IgD-negative memory B cell (primary cell): ENCODE results near the gene CYGB. TPM values are rescaled to one million over a fixed set of nuclear protein-coding genes. Genes with fewer than 3 reads are reported as not detected.

Experiments used
- H3K27ac Mint-ChIP-seq, 3 donors: one replicate each; pipeline ENCODE4 v1.8.0; 2020 to 2022; ENCODE audit warnings: mild to moderate bottlenecking in 3 of 3, mixed read lengths in 3 of 3, moderate library complexity in 1 of 3
- H3K27me3 Mint-ChIP-seq: one replicate; pipeline ENCODE4 v1.8.0; 2021; ENCODE audit warnings: mixed read lengths
- H3K36me3 Mint-ChIP-seq: one replicate; pipeline ENCODE4 v1.8.0; 2020; ENCODE audit warnings: mild to moderate bottlenecking, mixed read lengths
- H3K4me1 Mint-ChIP-seq, 3 donors: one replicate each; pipeline ENCODE4 v1.8.0; 2020 to 2022; ENCODE audit warnings: mixed read lengths in 3 of 3, mild to moderate bottlenecking in 1 of 3
- H3K4me3 Mint-ChIP-seq, 4 donors: one replicate each; pipeline ENCODE4 v1.8.0; 2020 to 2022; ENCODE audit warnings: mild to moderate bottlenecking in 4 of 4, mixed read lengths in 4 of 4, moderate library complexity in 3 of 4
- H3K9me3 Mint-ChIP-seq, 3 donors: one replicate each; pipeline ENCODE4 v1.8.0; 2020 to 2021; ENCODE audit warnings: mixed read lengths in 3 of 3, mild to moderate bottlenecking in 1 of 3
- polyA plus RNA-seq: library from polyadenylated mRNA; unstranded; fragments of 300-500 nt; fragmentation: Illumina TruSeq; gene quantifications from one replicate; pipeline ENCODE4 v1.2.3, GENCODE V29; 2021

CYGB gene
- polyA plus RNA-seq, 1 donor from 2014 or later = 2.1 TPM

DNA sequence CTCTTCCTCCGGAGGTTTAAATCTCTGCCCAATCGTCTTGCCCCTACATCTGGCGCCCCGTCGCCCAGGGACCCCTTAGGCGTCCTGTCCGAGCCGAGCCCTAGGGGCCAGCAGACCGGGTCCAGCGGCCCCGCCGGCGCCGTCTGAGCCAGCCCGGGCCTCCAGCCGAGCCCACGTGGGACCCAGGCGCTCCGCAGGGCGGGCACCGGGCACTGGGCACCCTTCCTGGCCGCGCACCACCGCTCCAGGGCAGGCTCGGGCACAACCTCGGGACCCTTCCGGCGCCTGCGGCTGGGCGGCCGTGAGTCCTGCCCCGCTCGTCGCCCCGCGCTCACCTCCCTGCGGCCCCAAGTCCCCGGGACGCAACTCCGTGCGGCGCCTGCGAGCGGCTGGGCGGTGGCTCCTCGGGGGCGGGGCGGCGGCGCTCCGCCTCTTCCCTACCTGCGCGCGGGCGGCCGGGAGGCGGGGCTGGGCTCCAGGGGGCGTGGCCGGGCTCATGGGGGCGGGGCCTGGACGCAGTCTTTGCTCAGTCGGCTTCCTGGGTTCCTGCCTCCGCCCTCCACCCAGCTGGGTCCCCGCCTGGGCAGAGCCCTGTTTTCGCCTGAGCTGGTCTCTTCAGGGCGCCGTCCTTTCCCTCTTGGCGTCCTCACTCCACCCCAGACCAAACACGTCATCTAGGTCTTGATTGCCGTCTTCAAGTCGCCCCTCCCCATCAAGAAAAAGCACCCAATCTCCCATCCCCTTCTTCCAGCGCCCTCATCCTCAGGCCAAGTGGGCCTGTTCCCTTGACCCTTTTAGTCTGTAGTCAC lies 36.3 kb downstream of the CYGB start, which contains the start of gene RHBDF2:
Gene RHBDF2 (minus strand): TSS at position 406 of the 809 bp plus-strand sequence. CDS start 19,899 bp downstream, outside the sequence.
- Mint-ChIP-seq H3K9me3 (no peaks in the 10 kb centered on the region), H3K27me3 (no peaks in the 10 kb centered on the region), H3K4me1 (peaks cover 26 to 43% (median 29%) of the 10 kb centered on the region in 3 donors), H3K36me3 (peaks cover 10% of the 10 kb centered on the region), H3K4me3 (peak within 1 kb of the TSS; percentile 95 to 100 (median 99)), H3K27ac (peak within 1 kb of the TSS; percentile 93 to 99 (median 94))

DNA sequence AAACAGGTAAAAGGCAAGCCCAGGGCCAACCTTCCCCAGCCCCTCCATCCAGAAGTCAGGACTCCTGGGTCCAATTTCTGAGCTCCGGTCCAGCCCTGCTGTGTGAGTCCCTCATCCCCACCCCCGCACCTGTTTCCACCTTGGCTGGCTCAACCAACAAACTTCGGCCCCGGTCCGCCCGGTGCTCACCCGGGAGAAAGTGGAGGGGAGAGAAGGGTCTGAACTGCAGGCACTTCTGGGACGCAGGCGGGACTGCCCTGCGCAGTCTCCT lies 36.8 kb downstream of the CYGB start:
- peaks cover 10% of the 10 kb centered on the region for H3K36me3 Mint-ChIP-seq
- H3K9me3 Mint-ChIP-seq = no peaks in the 10 kb centered on the region
- peaks cover 31 to 47% (median 34%) of the 10 kb centered on the region in 3 donors for H3K4me1 Mint-ChIP-seq
- H3K27me3 Mint-ChIP-seq = no peaks in the 10 kb centered on the region
- H3K27ac Mint-ChIP-seq = peak overlapping the region; percentile 0 to 99 (median 90)
- H3K4me3 Mint-ChIP-seq = peak overlapping the region; percentile 94 to 100 (median 99)

DNA sequence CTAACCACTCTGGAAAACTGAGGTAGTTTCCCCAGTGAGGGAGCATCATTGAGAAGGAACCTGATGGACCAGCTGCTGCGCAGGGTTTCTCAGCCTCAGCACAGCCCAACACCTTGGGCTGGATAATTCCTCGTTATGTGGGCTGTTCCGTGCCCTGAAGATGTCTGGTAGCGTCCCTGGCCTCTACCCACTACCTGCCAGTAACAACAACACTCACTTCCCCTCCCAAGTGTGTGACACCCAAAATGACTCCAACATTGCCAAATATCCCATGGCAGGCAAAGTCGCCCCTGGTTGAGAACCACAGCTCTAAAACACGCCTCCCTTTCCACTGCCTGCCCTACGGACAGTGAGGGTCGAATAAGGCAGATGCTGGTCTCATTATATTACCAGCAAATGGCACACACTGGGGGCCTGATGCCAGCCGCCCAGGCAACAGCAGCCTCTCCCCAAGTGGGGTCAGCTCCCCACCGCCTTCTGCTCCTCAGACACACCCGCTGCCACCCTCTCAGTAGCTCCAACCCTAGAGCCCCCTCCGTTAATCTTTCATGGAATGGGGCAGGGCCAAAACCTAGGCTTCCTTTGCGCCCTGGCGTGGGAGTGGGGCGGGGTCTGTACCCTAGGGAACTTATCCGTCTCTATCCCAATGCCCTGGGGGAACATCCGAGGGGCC lies 37.3 kb downstream of the CYGB start:
- Mint-ChIP-seq H3K36me3 (peaks cover 10% of the 10 kb centered on the region), H3K4me1 (peaks cover 35 to 49% (median 36%) of the 10 kb centered on the region in 3 donors), H3K27me3 (no peaks in the 10 kb centered on the region), H3K4me3 (peak overlapping the region; percentile 94 to 100 (median 99)), H3K9me3 (no peaks in the 10 kb centered on the region), H3K27ac (peak overlapping the region; percentile 0 to 99 (median 90))

DNA sequence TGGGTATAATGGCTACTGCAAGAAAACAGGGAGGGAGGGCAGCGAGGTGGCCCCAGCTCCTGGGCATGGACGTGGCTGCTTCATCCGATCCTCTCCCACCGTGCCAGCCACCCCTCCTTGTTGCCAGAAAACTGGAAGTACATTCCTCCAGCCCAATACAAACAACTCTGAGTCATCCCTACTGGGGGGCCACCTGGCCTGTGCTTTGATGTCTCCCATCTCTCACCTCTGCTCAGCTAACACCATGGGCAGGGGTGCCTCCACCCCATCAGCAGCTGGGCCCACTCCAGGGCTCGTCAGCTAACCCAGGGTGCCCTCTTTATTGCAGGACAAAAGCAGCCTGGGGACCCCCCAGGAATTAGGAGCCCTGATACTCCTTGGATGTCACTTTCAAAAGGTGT lies 38.2 kb downstream of the CYGB start:
- Mint-ChIP-seq H3K4me1 (peaks cover 36 to 50% (median 37%) of the 10 kb centered on the region in 3 donors), H3K9me3 (no peaks in the 10 kb centered on the region), H3K27ac (peak overlapping the region; percentile 97 to 99 (median 97)), H3K36me3 (peaks cover 10% of the 10 kb centered on the region), H3K4me3 (peak overlapping the region; percentile 94 to 100 (median 99)), H3K27me3 (no peaks in the 10 kb centered on the region)

DNA sequence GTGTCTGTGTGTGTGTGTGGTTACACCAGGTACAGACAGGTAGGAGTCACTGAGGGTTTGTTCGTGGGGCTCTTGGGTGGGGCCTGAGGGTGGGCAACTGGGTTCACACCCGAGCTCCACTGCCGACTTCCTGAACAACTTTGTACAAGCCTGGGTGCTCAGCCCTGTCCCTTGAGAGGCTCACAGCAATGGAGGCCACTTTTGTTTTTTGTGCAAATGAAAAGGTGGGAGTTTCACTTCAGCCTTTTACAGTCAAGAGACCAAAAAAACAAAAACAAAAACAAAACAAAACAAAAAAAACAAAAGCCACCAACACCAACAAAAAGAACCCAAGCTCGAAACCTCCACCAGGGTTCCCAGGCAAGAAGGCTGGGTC lies 38.6 kb downstream of the CYGB start:
- Mint-ChIP-seq H3K27me3 (no peaks in the 10 kb centered on the region), H3K9me3 (no peaks in the 10 kb centered on the region), H3K4me3 (peak overlapping the region; percentile 94 to 100 (median 99)), H3K27ac (peak overlapping the region; percentile 97 to 99 (median 97)), H3K4me1 (peaks cover 32 to 49% (median 35%) of the 10 kb centered on the region in 3 donors), H3K36me3 (peaks cover 10% of the 10 kb centered on the region)

DNA sequence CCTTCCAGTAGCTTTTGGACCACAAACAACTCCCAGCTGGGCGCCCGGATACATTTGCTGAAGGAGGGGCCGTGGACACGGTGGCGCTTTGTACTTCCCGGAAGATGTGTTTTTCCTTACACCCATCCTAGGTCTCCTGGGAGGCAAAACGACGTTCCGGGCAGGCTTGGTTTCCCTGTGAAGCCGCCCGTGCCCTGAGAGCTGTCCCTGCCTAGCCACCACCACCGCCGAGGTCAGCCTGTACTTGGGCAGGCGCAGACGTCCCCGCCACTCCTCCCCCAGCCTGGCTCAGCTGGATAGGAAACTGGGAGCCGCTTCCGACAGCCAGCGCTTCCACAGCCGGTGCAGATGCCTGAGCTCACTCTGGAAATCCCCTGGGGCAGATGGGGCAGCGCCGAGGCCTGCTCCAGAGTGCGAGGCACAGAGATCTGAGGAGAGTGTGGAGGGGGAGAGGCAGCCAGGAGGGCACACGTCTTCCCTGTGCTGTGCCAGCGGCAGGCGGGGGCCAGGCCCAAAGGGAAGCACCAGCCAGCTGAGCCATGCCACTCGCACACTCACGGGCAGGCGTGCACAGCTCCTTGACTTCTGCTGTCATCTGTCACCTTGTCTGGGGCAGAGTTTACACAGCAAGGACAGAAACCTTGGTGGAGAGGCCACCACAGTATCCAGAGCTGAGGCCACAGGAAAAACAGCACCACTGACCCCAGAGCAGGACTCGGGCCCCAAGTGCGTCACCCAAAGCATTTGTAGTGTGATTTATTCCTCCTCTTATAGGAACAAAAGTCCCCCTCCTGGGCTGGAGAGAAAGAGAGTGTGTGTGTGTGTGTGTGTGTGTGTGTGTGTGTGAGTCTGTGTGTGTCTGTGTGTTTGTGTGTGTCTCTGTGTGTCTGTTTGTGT lies 39.3 kb downstream of the CYGB start:
- Mint-ChIP-seq H3K36me3 (peaks cover 10% of the 10 kb centered on the region), H3K9me3 (no peaks in the 10 kb centered on the region), H3K4me3 (peak overlapping the region; percentile 94 to 100 (median 99)), H3K27me3 (no peaks in the 10 kb centered on the region), H3K4me1 (peaks cover 33 to 54% (median 40%) of the 10 kb centered on the region in 3 donors), H3K27ac (peak overlapping the region; percentile 97 to 99 (median 97))

DNA sequence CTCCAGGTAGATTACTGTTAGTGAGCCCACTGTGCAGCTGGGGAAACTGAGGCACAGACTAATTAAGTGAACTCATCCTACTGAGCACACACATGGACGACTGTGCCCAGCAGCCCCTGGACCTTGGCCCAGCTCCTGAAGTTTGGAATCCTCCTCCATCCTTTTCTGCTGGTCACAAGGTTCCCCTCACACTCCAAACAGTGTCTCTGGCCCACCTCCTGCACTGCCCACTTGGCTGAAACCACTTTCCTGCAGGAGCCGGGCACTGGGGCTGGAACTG lies 39.9 kb downstream of the CYGB start:
- peak overlapping the region; percentile 92 to 97 (median 96) for H3K27ac Mint-ChIP-seq
- peaks cover 38 to 57% (median 41%) of the 10 kb centered on the region in 3 donors for H3K4me1 Mint-ChIP-seq
- peaks cover 10% of the 10 kb centered on the region for H3K36me3 Mint-ChIP-seq
- peak overlapping the region; percentile 90 to 100 (median 99) for H3K4me3 Mint-ChIP-seq
- no peaks in the 10 kb centered on the region for H3K27me3 Mint-ChIP-seq
- H3K9me3 Mint-ChIP-seq = no peaks in the 10 kb centered on the region

DNA sequence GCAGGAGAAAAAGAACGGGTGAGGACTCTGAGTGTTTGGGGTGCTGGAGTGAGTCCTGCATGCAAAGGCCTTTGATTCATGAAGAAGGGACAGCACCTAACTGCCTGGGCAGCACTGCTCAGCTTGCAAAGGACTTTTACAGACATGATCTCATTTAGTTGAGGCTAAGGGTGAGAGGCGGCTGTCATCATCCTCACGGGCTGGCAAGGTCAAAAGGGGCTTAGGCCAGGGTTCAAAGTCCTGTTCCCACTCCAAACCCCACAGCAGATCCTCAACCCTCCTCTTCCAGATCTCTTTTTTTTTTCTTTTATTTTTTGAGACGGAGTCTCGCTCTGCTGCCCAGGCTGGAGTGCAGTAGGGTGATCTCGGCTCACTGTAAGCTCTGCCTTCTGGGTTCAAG lies 41.0 kb downstream of the CYGB start:
- H3K27ac Mint-ChIP-seq = peak overlapping the region; percentile 92 to 97 (median 96)
- no peaks in the 10 kb centered on the region for H3K9me3 Mint-ChIP-seq
- no peaks in the 10 kb centered on the region for H3K27me3 Mint-ChIP-seq
- peaks cover 10% of the 10 kb centered on the region for H3K36me3 Mint-ChIP-seq
- peaks cover 41 to 57% (median 47%) of the 10 kb centered on the region in 3 donors for H3K4me1 Mint-ChIP-seq
- peak overlapping the region; percentile 90 to 100 (median 99) for H3K4me3 Mint-ChIP-seq

DNA sequence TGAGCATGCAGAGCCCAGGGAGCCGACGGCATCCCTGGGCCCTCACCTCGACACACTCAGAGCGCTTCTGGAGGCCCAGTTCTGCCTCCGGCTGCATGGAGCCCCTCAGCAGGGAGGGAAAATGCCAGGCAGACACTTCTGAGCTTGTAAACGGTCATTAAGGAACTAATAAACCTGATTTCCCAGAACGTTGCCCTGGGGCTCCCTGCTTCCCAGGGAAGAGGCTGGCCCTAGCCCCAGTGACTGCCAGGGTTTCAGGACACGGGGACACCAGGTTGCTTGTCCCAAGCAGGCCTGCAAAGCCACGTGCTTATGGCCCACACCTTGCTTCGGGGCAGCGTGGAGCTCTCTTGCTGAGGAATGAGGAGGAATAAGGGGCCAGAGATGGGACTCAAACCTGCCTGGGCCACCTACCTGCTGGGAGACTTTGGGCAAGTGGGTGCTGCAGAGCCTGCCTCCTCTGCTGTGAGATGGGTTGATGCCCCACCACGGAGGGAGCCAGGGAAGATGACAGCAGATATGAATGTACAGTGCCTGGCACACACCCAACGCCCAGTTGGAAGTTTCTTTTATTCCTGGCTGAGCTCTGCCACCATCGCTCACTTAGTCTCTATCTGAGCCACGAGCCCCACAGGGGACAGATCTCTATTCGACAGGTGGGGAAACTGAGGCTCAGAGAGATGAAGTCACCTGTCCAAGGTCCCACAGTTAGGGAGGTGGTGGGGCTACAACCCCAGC lies 41.7 kb downstream of the CYGB start:
- H3K4me3 Mint-ChIP-seq = peak overlapping the region; percentile 90 to 100 (median 99)
- H3K36me3 Mint-ChIP-seq = peaks cover 10% of the 10 kb centered on the region
- H3K4me1 Mint-ChIP-seq = peaks cover 42 to 62% (median 46%) of the 10 kb centered on the region in 3 donors
- no peaks in the 10 kb centered on the region for H3K9me3 Mint-ChIP-seq
- H3K27ac Mint-ChIP-seq = peak overlapping the region; percentile 85 to 96 (median 92)
- no peaks in the 10 kb centered on the region for H3K27me3 Mint-ChIP-seq

DNA sequence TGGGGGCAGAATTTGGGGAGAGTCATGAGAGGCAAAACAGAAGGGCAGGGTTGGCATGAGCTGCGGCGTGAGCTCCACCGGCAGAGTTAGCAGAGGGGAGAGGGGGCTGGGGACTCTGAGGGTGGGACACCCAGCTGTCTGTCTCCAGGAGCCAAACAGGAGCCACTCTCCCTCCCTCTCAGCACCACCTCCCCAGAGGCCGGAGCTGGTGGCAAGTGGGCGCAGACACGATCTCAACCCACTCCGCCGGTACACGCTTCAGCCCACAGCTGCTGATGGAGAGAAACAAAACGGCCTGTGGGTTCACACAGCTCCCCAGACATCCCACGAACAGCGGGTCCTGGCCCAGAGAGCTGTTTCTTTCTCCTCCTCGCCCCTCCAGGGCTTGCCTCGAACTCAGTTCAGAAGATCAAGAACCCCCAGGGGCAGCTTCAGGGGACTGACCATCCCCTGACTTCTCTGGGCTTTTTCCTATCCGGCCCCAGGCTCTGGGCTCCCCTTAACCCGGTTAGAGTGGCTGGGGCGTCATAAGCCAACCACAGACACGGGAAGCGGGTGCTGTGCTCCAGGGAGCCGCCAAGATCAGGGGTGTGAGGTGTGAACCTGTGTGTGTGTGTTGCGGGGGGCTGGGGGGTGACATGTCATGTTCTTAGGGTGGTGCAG lies 43.9 kb downstream of the CYGB start:
- Mint-ChIP-seq H3K9me3 (no peaks in the 10 kb centered on the region), H3K4me1 (peaks cover 52 to 77% (median 52%) of the 10 kb centered on the region in 3 donors), H3K4me3 (peak overlapping the region; percentile 82 to 99 (median 94)), H3K27ac (peak overlapping the region; percentile 92 to 97 (median 96)), H3K36me3 (peaks cover 3% of the 10 kb centered on the region), H3K27me3 (no peaks in the 10 kb centered on the region)

DNA sequence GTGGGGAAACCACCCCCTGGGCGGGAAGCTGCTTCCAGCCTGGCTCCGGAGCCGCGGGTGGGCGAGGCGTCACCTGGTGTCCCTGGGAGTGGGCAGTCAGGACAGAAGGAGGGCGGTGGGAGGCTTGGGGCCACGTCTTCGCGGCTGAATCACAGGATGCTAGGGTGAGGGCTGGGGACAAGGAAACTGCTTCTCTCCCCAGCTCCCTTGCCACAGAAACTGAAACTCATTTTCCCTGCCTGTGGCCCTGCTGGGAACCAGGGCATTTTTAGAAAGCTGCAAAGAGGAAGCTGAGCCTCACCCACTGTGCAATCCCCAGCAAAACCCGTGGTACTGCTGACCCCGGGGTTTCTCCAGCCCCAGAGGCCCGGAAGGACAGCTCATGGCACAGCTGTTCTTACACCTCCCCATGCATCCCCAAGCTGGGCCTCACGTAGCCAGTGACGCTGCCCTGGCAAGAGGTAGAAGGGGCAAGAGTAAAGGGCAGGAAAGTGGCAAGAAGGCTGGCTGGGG lies 44.5 kb downstream of the CYGB start:
- H3K4me1 Mint-ChIP-seq = peaks cover 49 to 71% (median 51%) of the 10 kb centered on the region in 3 donors
- H3K27ac Mint-ChIP-seq = peak overlapping the region; percentile 92 to 97 (median 96)
- H3K9me3 Mint-ChIP-seq = no peaks in the 10 kb centered on the region
- peak overlapping the region; percentile 82 to 99 (median 94) for H3K4me3 Mint-ChIP-seq
- H3K27me3 Mint-ChIP-seq = no peaks in the 10 kb centered on the region
- peaks cover 3% of the 10 kb centered on the region for H3K36me3 Mint-ChIP-seq

DNA sequence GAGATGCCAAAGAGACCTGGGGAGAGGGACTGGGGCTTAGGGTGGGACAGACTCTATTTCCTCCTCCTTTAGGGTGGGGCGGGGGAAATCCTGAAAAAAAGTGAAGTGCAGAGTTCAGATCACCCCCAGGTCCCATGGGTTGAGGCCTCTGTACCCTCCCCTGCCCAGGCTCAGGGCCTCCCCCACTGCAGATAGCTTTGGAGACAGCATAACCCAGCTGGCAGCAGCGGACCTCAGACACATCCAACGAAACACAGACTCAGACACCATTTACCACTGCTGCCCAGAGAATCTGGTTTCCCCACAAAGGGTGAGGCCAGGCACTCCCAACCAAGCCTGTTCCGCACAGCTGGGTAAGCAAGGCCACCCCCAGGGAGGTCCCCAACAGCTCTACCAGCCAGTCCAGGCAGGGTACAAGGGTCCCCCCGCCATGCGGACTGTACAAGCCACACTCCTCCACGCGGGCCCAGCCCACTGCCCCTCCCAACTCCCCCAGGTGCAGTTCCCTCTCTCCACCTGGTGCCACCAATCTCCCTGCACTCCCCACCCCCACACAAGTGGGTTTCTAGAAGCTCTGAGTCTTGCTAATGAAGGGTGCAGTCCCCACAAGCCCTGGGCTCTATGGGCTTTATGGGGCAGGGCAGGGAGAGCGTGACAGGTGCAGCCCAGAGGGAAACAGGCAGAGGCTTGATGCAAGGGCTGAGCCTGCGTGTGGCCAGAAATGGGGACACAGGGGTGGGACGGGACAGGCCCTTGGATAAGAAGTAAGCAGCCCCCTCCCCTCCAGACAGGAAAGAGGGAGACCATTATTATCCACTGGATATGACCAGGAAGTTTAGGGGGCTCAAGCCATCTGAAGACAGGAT lies 45.2 kb downstream of the CYGB start:
- Mint-ChIP-seq H3K4me1 (peaks cover 50 to 69% (median 53%) of the 10 kb centered on the region in 3 donors), H3K9me3 (no peaks in the 10 kb centered on the region), H3K36me3 (peaks cover 1% of the 10 kb centered on the region), H3K27me3 (no peaks in the 10 kb centered on the region), H3K4me3 (peak overlapping the region; percentile 82 to 99 (median 94)), H3K27ac (peak overlapping the region; percentile 92 to 97 (median 96))
